Measurements from ENCODE around the gene A1BG.

The A1BG gene

GRCh38 chr19:58352760-58353671 lies at the start of gene A1BG:
Gene A1BG (minus strand): TSS chr19:58353492. CDS start chr19:58353437, 55 bp downstream.
- DNase-seq (ENCODE audit: extremely low read depth, low read depth): no peak
- TF ChIP-seq CTCF (IDR thresholded peaks at IDR 0.05; ENCODE audit: low read depth, low read length): no peak

GRCh38 chr19:58401840-58402421 lies 48.6 kb upstream of the A1BG start:
- DNase-seq (ENCODE audit: extremely low read depth, low read depth): no peak

GRCh38 chr19:58400916-58401839 lies 47.9 kb upstream of the A1BG start:
- DNase-seq (ENCODE audit: extremely low read depth, low read depth): peak; percentile 99
- no peak; the same call in none of the 2 replicates for TF ChIP-seq CTCF (IDR thresholded peaks at IDR 0.05; ENCODE audit: low read depth, low read length)

More at GRCh38 chr19:58401840-58402421, 48.6 kb upstream of the A1BG start:
- no peak for TF ChIP-seq CTCF (IDR thresholded peaks at IDR 0.05; ENCODE audit: low read depth, low read length)

- no peak for DNase-seq (ENCODE audit: extremely low read depth, low read depth)
- TF ChIP-seq CTCF (IDR thresholded peaks at IDR 0.05; ENCODE audit: low read depth, low read length): no peak
Measured at GRCh38 chr19:58400316-58400915, 47.1 kb upstream of the A1BG start.

GRCh38 chr19:58399903-58400302 lies 46.6 kb upstream of the A1BG start:
- no peak for TF ChIP-seq CTCF (IDR thresholded peaks at IDR 0.05; ENCODE audit: low read depth, low read length)
- DNase-seq (ENCODE audit: extremely low read depth, low read depth): no peak

GRCh38 chr19:58398545-58398944 lies 45.3 kb upstream of the A1BG start:
- no peak for DNase-seq (ENCODE audit: extremely low read depth, low read depth)
- TF ChIP-seq CTCF (IDR thresholded peaks at IDR 0.05; ENCODE audit: low read depth, low read length): no peak
